ENCODE data around the gene PHF5A.

DNA sequence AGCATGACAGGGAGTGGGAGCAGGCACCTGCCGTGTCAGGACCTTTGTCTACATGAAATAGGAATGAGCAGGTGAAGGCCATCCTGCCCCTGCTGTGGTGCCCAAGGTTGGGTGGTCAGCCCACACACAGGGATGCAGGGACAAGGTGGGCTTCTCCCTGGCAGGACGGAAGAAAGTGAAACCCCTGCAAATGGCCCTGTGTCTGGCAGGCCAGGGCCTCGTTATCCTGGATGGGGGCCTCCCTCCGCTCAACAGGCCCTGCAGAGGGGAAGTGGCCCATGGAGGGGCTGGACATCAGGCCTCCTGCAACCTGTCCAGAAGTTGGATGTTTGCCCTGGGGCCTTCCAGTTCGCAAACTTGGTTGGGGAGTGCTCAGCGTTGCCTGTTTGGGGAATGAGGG, 36.8 kb downstream of the PHF5A start:
- TF ChIP-seq, protein P1, sequence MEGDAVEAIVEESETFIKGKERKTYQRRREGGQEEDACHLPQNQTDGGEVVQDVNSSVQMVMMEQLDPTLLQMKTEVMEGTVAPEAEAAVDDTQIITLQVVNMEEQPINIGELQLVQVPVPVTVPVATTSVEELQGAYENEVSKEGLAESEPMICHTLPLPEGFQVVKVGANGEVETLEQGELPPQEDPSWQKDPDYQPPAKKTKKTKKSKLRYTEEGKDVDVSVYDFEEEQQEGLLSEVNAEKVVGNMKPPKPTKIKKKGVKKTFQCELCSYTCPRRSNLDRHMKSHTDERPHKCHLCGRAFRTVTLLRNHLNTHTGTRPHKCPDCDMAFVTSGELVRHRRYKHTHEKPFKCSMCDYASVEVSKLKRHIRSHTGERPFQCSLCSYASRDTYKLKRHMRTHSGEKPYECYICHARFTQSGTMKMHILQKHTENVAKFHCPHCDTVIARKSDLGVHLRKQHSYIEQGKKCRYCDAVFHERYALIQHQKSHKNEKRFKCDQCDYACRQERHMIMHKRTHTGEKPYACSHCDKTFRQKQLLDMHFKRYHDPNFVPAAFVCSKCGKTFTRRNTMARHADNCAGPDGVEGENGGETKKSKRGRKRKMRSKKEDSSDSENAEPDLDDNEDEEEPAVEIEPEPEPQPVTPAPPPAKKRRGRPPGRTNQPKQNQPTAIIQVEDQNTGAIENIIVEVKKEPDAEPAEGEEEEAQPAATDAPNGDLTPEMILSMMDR (IDR thresholded peaks at IDR 0.05 in 8 of 11, conservative IDR thresholded peaks at IDR 0.05 in 3 of 11): no peak
- TF ChIP-seq POLR2A (IDR thresholded peaks at IDR 0.05): no peak

Measured in spleen (tissue), 7 donors.